NB4 (cell line): ENCODE measurements around the gene SLC22A13.
"Not testable (repeated sequence)": the region's sequence is repeated elsewhere in the genome, so short reads cannot be mapped to it uniquely, and the experiment has no call there.

Source experiments
- DNase-seq: peaks from one replicate; pipeline ENCODE4 v3.0.0; 2010; ENCODE audit warnings: low read depth
- H3K4me3 ChIP-seq: one replicate; pipeline ENCODE4 v1.5.1; 2011; ENCODE audit warnings: mild to moderate bottlenecking, low read depth, low read length, moderate library complexity
- CTCF ChIP-seq: IDR thresholded peaks from one replicate; pipeline ENCODE4 v1.5.1; 2012; ENCODE audit warnings: low read depth, low read length
- MAX ChIP-seq: IDR thresholded peaks from 2 replicates; pipeline ENCODE4 v1.6.1; 2011; ENCODE audit warnings: low read depth, low read length
- MYC ChIP-seq: IDR thresholded peaks from 2 replicates; pipeline ENCODE4 v1.6.1; 2011; ENCODE audit warnings: low read depth, low read length
- POLR2A ChIP-seq: IDR thresholded peaks from 2 replicates; pipeline ENCODE4 v1.6.1; 2011; ENCODE audit warnings: mild to moderate bottlenecking; ENCODE audit not compliant: insufficient read length; ENCODE audit errors: extremely low read depth

SLC22A13 gene

GRCh38 chr3:38238416-38239008 is 27.1 kb upstream of the SLC22A13 start:
- TF ChIP-seq MAX (no peak), POLR2A (no peak), CTCF (no peak), MYC (no peak)
- H3K4me3 ChIP-seq = no peak overlapping the region
- DNase-seq = no peak

- not testable (repeated sequence) for DNase-seq, H3K4me3 ChIP-seq
These were observed 22.8 kb upstream of the SLC22A13 start for GRCh38 chr3:38242812-38243211.

GRCh38 chr3:38245930-38246329 is 19.7 kb upstream of the SLC22A13 start:
- no peak overlapping the region for H3K4me3 ChIP-seq
- TF ChIP-seq POLR2A (no peak), MAX (no peak), CTCF (no peak), MYC (no peak)
- no peak for DNase-seq

- H3K4me3 ChIP-seq = no peak overlapping the region
- TF ChIP-seq CTCF = no peak
- TF ChIP-seq MYC = no peak
- no peak for TF ChIP-seq POLR2A
- TF ChIP-seq MAX = no peak
- DNase-seq = no peak
These were observed 18.1 kb upstream of the SLC22A13 start for GRCh38 chr3:38247366-38248035.

- no peak for TF ChIP-seq MAX
- no peak for TF ChIP-seq MYC
- no peak for TF ChIP-seq CTCF
- no peak for TF ChIP-seq POLR2A
- no peak for DNase-seq
- no peak overlapping the region for H3K4me3 ChIP-seq
These were observed 15.4 kb upstream of the SLC22A13 start for GRCh38 chr3:38250198-38250597.

- DNase-seq = no peak
- no peak overlapping the region for H3K4me3 ChIP-seq
- TF ChIP-seq MAX (no peak), CTCF (no peak), MYC (no peak), POLR2A (no peak)
These were observed 14.4 kb upstream of the SLC22A13 start for GRCh38 chr3:38251197-38251596.
